DND-41 (cell line): ENCODE measurements around the gene PTPRN2.

Source experiments
- CTCF ChIP-seq: IDR thresholded peaks from 2 replicates; pipeline ENCODE4 v1.5.1; 2012; ENCODE audit warnings: borderline replicate concordance, low read length, moderate library complexity, mild to moderate bottlenecking; ENCODE audit not compliant: poor library complexity, severe bottlenecking; ENCODE audit errors: extremely low read depth
- EZH2 ChIP-seq: IDR thresholded peaks from 3 replicates; pipeline ENCODE4 v1.6.1; 2012; ENCODE audit warnings: borderline replicate concordance, low read depth, mild to moderate bottlenecking, moderate library complexity, low read length, inconsistent platforms; ENCODE audit not compliant: severe bottlenecking

- TF ChIP-seq EZH2 = no peak
- no peak for TF ChIP-seq CTCF
These were observed 383.2 kb downstream of the PTPRN2 start for GRCh38 chr7:158204453-158204852.
